ENCODE data around the gene ZDHHC13.

ZDHHC13 gene

GRCh38 chr11:19116971-19117759 is at the start of gene ZDHHC13:
TSS of gene ZDHHC13 (plus strand) at chr11:19117168. CDS start at chr11:19117250, 82 bp downstream.
- H3K27ac ChIP-seq: peak within 1 kb of the TSS; percentile 67
- DNase-seq (ENCODE audit: low read depth, low spot score): peak; percentile 53

- no peak for DNase-seq (ENCODE audit: low read depth, low spot score)
- H3K27ac ChIP-seq: no peak overlapping the region
Observed at GRCh38 chr11:19071255-19071654, 45.7 kb upstream of the ZDHHC13 start.

GRCh38 chr11:19072464-19072863 is 44.5 kb upstream of the ZDHHC13 start:
- no peak overlapping the region for H3K27ac ChIP-seq
- DNase-seq (ENCODE audit: low read depth, low spot score): no peak

- DNase-seq (ENCODE audit: low read depth, low spot score): no peak
Observed at GRCh38 chr11:19073454-19074415, 43.2 kb upstream of the ZDHHC13 start.

GRCh38 chr11:19075636-19076035 is 41.3 kb upstream of the ZDHHC13 start:
- DNase-seq (ENCODE audit: low read depth, low spot score): no peak
- no peak overlapping the region for H3K27ac ChIP-seq

More at GRCh38 chr11:19073454-19074415, 43.2 kb upstream of the ZDHHC13 start:
- H3K27ac ChIP-seq: no peak overlapping the region

GRCh38 chr11:19076744-19077589 is 40.0 kb upstream of the ZDHHC13 start:
- H3K27ac ChIP-seq: no peak overlapping the region
- no peak for DNase-seq (ENCODE audit: low read depth, low spot score)

- no peak overlapping the region for H3K27ac ChIP-seq
- DNase-seq (ENCODE audit: low read depth, low spot score): no peak
Observed at GRCh38 chr11:19077965-19078364, 39.0 kb upstream of the ZDHHC13 start.

- peak overlapping the region; percentile 93 for H3K27ac ChIP-seq
- peak; percentile 78 for DNase-seq (ENCODE audit: low read depth, low spot score)
Observed at GRCh38 chr11:19079643-19080440, 37.1 kb upstream of the ZDHHC13 start.

- peak overlapping the region; percentile 93 for H3K27ac ChIP-seq
- peak; percentile 72 for DNase-seq (ENCODE audit: low read depth, low spot score)
Observed at GRCh38 chr11:19080579-19080993, 36.4 kb upstream of the ZDHHC13 start.

GRCh38 chr11:19083166-19083565 is 33.8 kb upstream of the ZDHHC13 start:
- DNase-seq (ENCODE audit: low read depth, low spot score): no peak
- peak overlapping the region; percentile 11 for H3K27ac ChIP-seq

GRCh38 chr11:19084661-19085315 is 32.2 kb upstream of the ZDHHC13 start:
- H3K27ac ChIP-seq: no peak overlapping the region
- DNase-seq (ENCODE audit: low read depth, low spot score): no peak

- DNase-seq (ENCODE audit: low read depth, low spot score): peak; percentile 44
- peak overlapping the region; percentile 81 for H3K27ac ChIP-seq
Observed at GRCh38 chr11:19087658-19088057, 29.3 kb upstream of the ZDHHC13 start.

GRCh38 chr11:19088791-19089190 is 28.2 kb upstream of the ZDHHC13 start:
- no peak for DNase-seq (ENCODE audit: low read depth, low spot score)
- peak overlapping the region; percentile 81 for H3K27ac ChIP-seq

GRCh38 chr11:19089421-19089820 is 27.5 kb upstream of the ZDHHC13 start:
- peak overlapping the region; percentile 81 for H3K27ac ChIP-seq
- DNase-seq (ENCODE audit: low read depth, low spot score): peak; percentile 56

GRCh38 chr11:19091366-19091765 is 25.6 kb upstream of the ZDHHC13 start:
- DNase-seq (ENCODE audit: low read depth, low spot score): no peak

GRCh38 chr11:19092342-19092741 is 24.6 kb upstream of the ZDHHC13 start:
- no peak for DNase-seq (ENCODE audit: low read depth, low spot score)
- no peak overlapping the region for H3K27ac ChIP-seq

More at GRCh38 chr11:19091366-19091765, 25.6 kb upstream of the ZDHHC13 start:
- H3K27ac ChIP-seq: peak overlapping the region; percentile 81

GRCh38 chr11:19092850-19093249 is 24.1 kb upstream of the ZDHHC13 start:
- no peak for DNase-seq (ENCODE audit: low read depth, low spot score)
- no peak overlapping the region for H3K27ac ChIP-seq

GRCh38 chr11:19093976-19094375 is 23.0 kb upstream of the ZDHHC13 start:
- DNase-seq (ENCODE audit: low read depth, low spot score): no peak
- H3K27ac ChIP-seq: no peak overlapping the region

- no peak overlapping the region for H3K27ac ChIP-seq
- DNase-seq (ENCODE audit: low read depth, low spot score): no peak
Observed at GRCh38 chr11:19094859-19095258, 22.1 kb upstream of the ZDHHC13 start.
